GM18951 (cell line): ENCODE measurements around the gene GARIN5A.
"Not testable (repeated sequence)": the region's sequence is repeated elsewhere in the genome, so short reads cannot be mapped to it uniquely, and the experiment has no call there.

Experiments
- POLR2A ChIP-seq: IDR thresholded peaks from 4 replicates; pipeline ENCODE4 v1.6.1; 2011; ENCODE audit warnings: mild to moderate bottlenecking; ENCODE audit not compliant: insufficient read length, insufficient read depth; ENCODE audit errors: extremely low read depth
- in situ Hi-C: fragments of 300-500 bp; cut with MboI; formaldehyde crosslinking; loops from one replicate; pipeline ENCODE4 v1.12.0; 2022; ENCODE audit warnings: low sequenced_read_pairs, mixed read lengths, inconsistent platforms; ENCODE audit not compliant: unreplicated experiment

Gene GARIN5A

DNA sequence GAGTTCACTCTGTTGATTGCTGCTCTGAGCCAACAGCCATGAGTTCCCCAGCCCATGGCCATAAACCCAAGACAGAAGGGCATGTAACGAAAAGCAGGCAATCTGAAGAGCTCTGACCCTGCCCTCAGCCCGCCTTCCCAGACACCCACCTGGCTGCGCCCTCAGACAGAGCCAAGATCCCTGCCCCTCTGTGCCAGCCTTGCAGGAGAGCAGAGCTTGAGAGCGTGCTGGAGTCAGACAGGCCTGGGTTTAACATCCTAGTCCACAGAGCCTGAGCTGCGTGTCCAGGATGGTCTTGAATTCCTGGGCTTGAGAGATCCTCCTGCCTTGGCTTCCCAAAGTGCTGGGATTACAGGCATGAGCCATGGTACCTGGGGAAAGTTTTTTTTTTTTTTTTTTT is 19.3 kb downstream of the GARIN5A start:
- no peak for TF ChIP-seq POLR2A
- in situ Hi-C loops = no loop called here

DNA sequence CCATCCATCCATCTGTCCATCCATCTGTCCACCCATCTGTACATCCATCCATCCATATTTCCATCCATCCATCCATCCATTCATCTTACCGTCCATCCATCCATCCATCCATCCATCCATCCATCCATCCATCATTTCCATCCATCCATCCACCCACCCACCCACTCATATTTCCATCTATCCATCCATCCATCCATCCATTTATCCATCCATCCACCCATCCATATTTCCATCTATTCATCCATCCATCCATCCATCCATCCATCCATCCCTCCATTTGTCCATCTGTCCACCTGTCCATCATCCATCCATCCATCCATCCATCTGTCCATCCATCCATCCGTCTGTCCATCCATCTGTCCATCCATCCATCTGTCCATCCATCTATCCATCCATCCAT is 20.7 kb downstream of the GARIN5A start:
- no peak for TF ChIP-seq POLR2A
- in situ Hi-C loops = no loop called here

DNA sequence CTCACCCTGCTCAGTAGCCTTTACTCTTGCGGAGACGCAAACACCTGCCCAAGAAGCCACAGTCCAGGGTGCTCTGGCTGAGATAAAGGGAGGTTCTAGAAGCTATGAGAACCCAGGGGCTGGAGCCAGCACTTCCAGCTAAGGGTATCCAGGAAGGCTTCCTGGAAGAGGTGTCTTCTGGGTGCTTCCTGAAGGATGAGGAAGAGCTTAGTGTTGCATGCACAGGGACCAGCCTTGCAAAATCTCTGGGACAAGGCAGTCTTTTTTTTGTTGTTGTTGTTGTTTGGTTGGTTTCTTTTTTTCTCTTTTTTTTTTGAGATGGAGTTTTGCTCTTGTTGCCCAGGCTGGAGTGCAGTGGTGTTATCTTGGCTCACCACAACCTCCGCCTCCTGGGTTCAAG is 23.4 kb downstream of the GARIN5A start:
- in situ Hi-C loops = no loop called here
- TF ChIP-seq POLR2A = no peak

DNA sequence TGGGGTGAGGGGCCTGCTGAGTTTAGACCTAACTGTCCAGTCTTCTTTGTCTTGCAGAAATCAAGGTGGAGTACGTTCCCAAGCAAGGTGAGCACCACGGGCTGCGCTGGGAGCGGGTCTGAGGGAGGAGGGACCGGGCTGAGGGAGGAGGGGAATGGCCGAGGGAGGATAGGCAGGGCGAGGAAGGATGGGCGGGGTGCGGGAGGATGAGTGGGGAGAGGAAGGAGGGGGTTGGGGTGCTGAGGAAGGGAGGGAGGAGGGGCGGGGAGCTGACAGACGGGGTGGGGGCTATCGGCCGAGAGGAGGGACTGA is 25.5 kb downstream of the GARIN5A start:
- no peak for TF ChIP-seq POLR2A
- in situ Hi-C loops = no loop called here

DNA sequence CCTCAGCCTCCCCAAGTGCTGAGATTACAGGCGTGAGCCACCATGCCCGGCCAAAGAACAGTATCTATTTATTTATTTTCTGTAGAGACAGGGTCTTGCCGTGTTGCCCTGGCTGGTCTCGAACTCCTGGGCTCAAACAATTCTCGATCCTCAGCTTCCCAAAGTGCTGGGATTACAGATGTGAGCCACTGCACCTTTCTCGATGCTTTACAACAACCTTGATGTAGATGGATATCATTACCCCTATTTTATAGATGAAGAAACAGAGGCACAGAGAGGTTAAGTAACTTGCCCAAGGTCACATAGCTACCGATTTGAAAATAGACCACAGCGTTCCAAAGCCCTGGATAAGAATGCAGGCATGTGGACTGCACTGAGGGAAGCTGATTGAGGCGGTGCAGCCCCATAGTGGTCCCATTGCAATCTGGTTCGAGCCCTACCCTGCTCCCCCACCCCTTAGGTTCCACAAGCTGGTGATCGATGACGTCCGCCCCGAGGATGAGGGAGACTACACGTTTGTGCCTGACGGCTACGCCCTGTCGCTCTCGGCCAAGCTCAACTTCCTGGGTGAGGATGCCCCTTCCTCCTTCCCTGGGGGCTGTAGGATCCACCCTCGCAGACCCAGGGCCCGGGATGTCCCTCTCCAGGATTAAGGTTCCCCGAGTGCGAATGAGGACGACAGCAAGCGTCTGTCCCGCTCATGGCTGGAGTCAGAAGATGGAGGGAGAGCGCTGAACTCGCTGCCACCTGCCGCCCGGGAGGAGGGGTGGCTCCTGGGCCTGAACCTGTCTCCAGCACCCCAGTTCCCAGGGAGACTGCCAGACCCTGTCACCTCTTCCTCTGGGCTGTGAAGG is 26.1 kb downstream of the GARIN5A start:
- TF ChIP-seq POLR2A = no peak
- in situ Hi-C loops = no loop called here

DNA sequence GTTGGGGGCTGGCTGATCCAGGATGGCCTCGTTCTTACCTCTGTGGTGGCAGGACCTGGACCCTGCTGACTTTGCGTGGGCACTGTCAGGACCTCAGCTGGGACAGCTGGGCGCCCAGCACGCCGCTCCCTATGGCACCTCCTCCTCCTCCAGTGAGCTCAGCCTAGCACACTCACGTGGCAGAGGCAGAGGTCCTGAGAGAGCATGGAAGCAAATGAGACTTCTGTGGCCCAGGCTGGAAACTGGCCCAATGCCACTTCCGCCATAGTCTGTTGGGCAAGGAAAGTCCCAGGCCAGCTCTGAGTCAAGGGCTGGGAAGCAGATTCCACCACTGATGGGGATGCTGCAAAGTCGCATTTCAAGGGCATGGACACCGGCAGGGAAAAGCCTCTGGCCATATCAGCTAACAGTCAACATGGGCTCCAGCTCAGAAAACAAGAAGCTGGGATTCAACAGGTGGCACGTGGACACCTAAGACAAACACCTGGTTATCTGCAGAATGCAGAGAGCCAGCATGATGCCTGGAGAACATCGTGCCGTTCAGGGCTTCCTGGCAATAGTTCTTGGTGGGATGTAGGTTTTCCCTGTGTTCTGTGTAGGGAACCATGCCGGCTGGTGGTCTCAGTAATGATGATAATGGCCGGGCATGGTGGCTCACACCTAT is 27.3 kb downstream of the GARIN5A start:
- no peak for TF ChIP-seq POLR2A
- in situ Hi-C loops = no loop called here

DNA sequence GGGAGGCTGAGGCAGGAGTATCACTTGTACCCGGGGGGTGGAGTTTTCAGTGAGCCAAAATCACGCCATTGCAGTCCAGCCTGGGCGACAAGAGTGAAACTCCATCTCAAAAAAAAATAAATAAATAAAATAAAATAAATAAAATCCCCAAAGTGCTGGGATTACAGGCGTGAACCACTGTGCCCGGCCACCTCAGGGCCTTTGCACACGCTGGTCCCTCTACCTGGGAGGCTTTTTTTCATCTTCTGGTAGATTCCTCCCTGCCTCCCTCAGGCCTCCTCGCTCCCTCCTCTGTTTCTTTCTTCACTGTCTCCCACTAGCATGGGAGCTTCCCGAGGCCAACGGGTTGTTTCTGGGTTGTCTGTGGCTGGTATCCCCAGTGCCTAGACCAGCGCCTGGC is 28.9 kb downstream of the GARIN5A start:
- in situ Hi-C loops = no loop called here
- TF ChIP-seq POLR2A = no peak

DNA sequence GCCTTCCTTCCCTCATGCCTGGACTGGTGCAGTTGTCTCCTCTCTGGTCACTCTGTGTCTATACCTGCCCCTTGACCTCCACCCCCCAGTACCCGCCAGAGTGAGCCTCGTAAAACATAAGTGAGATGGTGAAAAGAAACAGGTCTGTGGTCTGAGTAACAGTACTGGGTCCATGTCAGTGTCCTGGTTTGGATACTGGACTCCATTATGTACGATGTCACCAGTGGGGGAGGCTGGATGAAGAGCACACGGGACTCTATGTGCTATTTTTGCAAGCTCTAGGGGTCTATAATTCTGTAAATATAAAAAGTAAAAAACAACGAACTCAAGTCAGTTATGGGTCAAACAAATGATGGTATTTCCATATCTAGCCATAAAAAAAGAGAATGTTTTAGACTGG is 29.6 kb downstream of the GARIN5A start:
- TF ChIP-seq POLR2A = no peak
- in situ Hi-C loops = no loop called here

DNA sequence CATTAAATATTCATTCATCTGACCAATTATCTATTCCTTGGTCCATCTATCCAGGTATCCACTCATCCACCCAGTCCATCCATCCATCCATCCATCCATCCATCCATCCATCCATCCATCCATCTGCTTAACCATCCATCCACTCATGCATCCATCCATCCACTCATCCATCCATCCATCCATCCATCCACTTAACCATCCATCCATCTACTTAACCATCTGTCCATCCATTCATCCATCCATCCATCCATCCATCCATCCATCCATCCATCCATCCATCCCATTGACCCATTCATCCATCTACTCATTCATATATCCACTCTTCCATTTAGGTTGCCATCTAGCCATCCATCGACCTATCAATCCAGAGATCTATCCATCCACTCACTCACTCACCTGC is 32.6 kb downstream of the GARIN5A start:
- in situ Hi-C loops = no loop called here
- no peak for TF ChIP-seq POLR2A

DNA sequence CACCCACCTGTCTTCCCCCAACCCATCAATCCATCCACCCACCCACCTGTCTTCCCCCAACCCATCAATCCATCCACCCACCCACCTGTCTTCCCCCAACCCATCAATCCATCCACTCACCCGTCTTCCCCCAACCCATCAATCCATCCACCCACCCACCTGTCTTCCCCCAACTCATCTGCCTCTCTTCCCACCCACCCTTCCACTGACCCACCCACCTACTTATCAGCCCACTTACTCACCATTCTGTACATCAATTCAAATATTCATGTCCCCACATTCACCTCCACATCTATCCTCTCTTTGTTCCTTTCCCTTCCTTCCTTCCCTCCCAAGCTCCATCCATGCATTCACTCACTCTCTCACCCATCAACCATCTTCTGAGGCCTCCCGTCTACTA is 37.5 kb downstream of the GARIN5A start:
- in situ Hi-C loops = not testable (repeated sequence)

DNA sequence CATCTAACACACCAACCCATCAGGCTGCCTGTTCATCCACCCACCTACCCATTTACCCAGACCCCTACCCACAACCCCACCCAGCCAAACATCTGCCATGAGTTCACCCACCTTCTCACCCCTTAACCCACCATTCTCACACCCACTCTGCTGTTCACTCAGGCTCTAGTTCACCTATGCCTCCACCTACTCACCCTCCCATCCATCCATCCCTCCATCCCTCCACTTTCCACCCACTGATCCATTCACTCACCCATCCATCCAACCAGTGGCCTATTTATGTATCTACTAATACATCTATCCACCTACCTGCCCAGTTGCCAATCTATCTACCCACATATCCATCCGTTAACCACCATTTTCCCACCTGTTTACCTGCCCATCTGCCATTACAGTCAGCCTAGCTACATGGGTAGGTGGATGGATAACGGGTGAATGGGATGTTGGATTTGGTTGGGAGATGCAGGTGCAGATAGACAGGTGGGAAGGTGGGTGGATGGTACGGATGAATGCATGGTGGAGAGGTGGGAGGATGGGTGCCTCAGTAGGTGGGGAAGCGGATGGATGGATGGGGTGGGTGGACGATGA is 38.7 kb downstream of the GARIN5A start:
- TF ChIP-seq POLR2A = no peak
- in situ Hi-C loops = no loop called here

DNA sequence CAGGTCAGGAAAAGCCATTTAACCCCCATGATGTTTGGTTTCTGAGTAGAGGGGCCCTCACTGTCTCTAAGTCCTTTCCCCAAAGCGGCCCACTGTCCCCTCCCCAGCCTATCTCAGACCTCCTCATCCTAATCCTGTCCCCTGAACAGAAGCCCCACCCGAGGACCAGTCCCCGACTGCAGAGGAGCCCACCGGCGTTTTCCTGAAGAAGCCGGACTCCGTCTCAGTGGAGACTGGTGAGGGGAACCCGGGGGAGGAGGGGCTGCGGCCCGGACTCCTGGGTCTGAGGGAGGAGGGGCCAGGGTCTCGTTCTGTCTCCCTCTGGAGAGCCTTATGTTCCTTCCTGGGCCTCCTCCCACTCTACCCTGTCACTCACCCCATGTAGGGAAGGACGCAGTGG is 41.0 kb downstream of the GARIN5A start:
- in situ Hi-C loops = no loop called here
- no peak for TF ChIP-seq POLR2A

DNA sequence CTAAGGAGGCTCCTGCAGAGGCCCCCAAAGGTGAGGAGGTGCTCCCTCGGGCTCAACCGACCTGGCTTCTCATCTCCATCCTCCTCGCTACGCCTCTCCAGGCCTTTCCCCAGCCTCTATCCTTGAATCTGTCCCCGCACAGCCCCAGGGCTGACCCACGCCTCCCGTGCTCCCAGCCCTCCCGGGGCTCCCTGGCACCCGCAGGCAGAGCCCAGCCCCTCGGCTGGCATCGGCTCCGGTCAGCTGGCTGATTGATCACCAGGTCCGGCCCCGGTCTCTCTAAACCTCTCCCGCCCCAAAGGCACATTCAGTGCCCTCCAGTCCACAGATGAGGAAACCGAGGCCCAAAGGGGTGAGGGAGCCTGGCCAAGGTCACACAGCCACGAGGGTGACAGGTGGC is 41.4 kb downstream of the GARIN5A start:
- in situ Hi-C loops = no loop called here
- TF ChIP-seq POLR2A = no peak

DNA sequence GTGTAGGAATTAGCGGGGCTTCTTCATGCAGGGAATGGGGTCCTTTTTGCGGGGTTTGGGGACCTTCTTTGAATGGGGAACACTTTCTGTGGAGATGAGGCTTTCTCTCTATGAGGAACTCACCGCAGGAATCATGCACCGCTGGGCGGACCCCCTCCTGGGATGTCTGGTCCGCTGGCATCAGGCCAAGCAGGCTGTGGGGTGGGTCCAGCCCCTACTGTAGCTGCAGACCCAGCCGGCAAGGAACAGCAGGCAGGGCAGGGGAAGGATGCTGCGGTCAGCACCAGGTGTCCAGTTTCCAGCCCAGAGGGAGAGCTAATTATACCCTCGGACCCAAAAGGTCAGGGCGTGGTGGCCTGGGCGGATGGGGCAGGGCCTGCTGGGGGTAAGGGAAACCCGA is 42.1 kb downstream of the GARIN5A start:
- in situ Hi-C loops = no loop called here
- no peak for TF ChIP-seq POLR2A
